Measurements from ENCODE around the gene RPLP1. TPM values are rescaled to one million over a fixed set of nuclear protein-coding genes. Genes with fewer than 3 reads are reported as not detected.

Gene RPLP1
- total RNA-seq, 1 experiment from 2014 or later = 2,621 TPM

DNA sequence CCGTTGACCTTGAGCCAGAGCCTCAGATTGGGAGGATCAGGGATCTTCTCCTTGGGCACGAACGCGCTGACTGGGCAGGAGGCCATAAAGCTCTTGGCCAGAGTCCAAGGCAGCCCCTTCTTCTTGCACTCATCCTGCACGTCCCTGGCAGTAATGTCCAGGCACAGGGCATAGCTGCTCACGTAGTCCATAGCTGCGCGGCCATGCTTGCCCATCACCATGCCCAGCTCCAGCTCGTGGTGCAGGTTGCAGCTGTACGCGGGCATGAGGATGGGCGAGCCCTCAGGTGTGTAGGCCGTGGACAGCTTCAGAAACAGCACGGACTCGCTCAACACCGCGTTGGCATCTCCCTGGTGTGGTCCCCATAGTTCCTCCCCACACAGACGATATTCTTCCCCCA, 17.9 kb upstream of the RPLP1 start:
- POLR2A ChIA-PET = interaction anchor here (1.1 to 2.4 kb wide), 2 partner anchors 17 to 20 kb away, joined by 3 to 7 read pairs; partner anchors contain the start of gene KIF23
- CTCF ChIA-PET = interaction anchor here (0.6 kb wide), 1 partner anchor 14 kb away, joined by 3 read pairs; no protein-coding TSS in a partner anchor
- intact Hi-C loops (cut with micrococcal nuclease) = no loop called here

DNA sequence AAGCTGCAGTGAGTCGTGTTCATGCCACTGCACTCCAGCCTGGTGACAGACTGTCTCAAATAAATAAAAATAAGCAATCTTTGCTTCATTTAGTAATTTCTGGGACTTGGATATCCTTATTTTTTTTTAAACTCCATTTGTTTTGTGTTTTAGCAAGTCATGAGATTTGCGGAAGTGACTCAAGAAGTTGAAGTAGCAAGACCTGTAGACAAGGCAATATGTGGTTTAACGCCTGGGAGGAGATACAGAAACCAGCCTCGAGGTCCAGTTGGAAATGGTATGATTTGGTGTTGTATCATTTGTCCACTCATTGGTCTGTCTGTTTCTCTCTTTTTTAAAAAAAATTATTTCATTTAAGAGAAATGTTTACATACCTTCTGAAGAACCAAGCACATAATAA, 16.6 kb upstream of the RPLP1 start:
- CTCF ChIA-PET = no interaction called here
- Mint-ChIP-seq H3K4me1 (ENCODE audit: insufficient read depth, unreplicated experiment) (peaks cover 5% of the 10 kb centered on the region), H3K4me3 (ENCODE audit: unreplicated experiment) (no peak overlapping the region), H3K27me3 (ENCODE audit: insufficient read depth, unreplicated experiment) (no peaks in the 10 kb centered on the region), H3K36me3 (ENCODE audit: insufficient read depth, unreplicated experiment) (peaks cover 47% of the 10 kb centered on the region), H3K27ac (ENCODE audit: low read depth, unreplicated experiment) (peak overlapping the region; percentile 52), H3K9me3 (ENCODE audit: unreplicated experiment) (no peaks in the 10 kb centered on the region)
- BruUV-seq (replicated peaks) = no TSS peak
- TF ChIP-seq, protein P1, sequence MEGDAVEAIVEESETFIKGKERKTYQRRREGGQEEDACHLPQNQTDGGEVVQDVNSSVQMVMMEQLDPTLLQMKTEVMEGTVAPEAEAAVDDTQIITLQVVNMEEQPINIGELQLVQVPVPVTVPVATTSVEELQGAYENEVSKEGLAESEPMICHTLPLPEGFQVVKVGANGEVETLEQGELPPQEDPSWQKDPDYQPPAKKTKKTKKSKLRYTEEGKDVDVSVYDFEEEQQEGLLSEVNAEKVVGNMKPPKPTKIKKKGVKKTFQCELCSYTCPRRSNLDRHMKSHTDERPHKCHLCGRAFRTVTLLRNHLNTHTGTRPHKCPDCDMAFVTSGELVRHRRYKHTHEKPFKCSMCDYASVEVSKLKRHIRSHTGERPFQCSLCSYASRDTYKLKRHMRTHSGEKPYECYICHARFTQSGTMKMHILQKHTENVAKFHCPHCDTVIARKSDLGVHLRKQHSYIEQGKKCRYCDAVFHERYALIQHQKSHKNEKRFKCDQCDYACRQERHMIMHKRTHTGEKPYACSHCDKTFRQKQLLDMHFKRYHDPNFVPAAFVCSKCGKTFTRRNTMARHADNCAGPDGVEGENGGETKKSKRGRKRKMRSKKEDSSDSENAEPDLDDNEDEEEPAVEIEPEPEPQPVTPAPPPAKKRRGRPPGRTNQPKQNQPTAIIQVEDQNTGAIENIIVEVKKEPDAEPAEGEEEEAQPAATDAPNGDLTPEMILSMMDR (IDR thresholded peaks at IDR 0.05; ENCODE audit: unreplicated experiment) = no peak
- intact Hi-C loops (cut with micrococcal nuclease) = no loop called here
- POLR2A ChIA-PET = interaction anchor here (1.0 to 1.2 kb wide), 3 partner anchors 16 to 20 kb away, joined by 3 to 5 read pairs (median 3); partner anchors contain the start of gene RPLP1
- no peak for DNase-seq (ENCODE audit: unreplicated experiment)

More for the DNA sequence above, 17.9 kb upstream of the RPLP1 start:
- Mint-ChIP-seq H3K9me3 (ENCODE audit: unreplicated experiment) (no peaks in the 10 kb centered on the region), H3K36me3 (ENCODE audit: insufficient read depth, unreplicated experiment) (peaks cover 35% of the 10 kb centered on the region), H3K4me1 (ENCODE audit: insufficient read depth, unreplicated experiment) (peaks cover 5% of the 10 kb centered on the region), H3K27ac (ENCODE audit: low read depth, unreplicated experiment) (no peak overlapping the region), H3K27me3 (ENCODE audit: insufficient read depth, unreplicated experiment) (no peaks in the 10 kb centered on the region), H3K4me3 (ENCODE audit: unreplicated experiment) (no peak overlapping the region)
- BruUV-seq (replicated peaks) = no TSS peak
- TF ChIP-seq, protein P1 (IDR thresholded peaks at IDR 0.05; ENCODE audit: unreplicated experiment) = no peak
- DNase-seq (ENCODE audit: unreplicated experiment) = no peak

DNA sequence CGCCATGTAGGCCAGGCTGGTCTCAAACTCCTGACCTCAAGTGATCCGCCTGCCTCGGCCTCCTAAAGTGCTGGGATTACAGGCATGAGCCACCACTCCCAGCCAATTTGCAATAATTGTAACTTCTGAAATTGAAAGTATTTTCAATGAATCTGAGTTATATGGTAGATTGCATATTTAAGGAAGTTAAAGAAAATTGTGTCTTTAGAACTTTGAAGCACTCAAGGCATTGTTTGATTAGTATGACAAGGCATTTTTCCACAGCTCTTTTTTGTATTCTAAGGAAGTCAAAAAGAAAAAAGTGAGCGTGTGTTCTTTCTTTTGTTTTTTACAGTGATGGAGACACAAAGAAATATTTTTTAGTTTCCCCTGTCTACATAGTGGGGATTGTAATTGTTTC, 15.7 kb upstream of the RPLP1 start:
- Mint-ChIP-seq H3K27me3 (ENCODE audit: insufficient read depth, unreplicated experiment) (no peaks in the 10 kb centered on the region), H3K27ac (ENCODE audit: low read depth, unreplicated experiment) (no peak overlapping the region), H3K4me3 (ENCODE audit: unreplicated experiment) (no peak overlapping the region), H3K36me3 (ENCODE audit: insufficient read depth, unreplicated experiment) (peaks cover 53% of the 10 kb centered on the region), H3K9me3 (ENCODE audit: unreplicated experiment) (no peaks in the 10 kb centered on the region), H3K4me1 (ENCODE audit: insufficient read depth, unreplicated experiment) (peaks cover 5% of the 10 kb centered on the region)
- CTCF ChIA-PET = no interaction called here
- TF ChIP-seq, protein P1 (IDR thresholded peaks at IDR 0.05; ENCODE audit: unreplicated experiment) = no peak
- BruUV-seq (replicated peaks) = no TSS peak
- intact Hi-C loops (cut with micrococcal nuclease) = no loop called here
- POLR2A ChIA-PET = interaction anchor here (1.1 to 1.2 kb wide), 2 partner anchors 18 to 21 kb away, joined by 3 read pairs; no protein-coding TSS in a partner anchor
- DNase-seq (ENCODE audit: unreplicated experiment) = no peak

DNA sequence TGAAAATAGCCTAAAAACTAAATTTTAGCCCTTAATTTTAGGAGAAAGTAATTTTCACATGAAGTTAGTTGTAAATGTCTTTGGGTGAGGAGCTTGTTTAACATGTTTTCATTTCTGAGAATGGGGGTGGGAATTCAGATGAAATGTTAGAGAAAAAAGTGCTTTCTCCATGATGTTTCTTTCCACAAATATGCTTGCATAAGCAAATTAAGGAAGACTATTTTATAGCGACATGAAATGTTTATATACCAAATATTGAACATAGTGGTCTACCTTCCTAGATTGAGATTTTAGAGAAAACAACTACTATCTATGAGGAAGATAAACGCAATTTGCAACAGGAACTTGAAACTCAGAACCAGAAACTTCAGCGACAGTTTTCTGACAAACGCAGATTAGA, 13.0 kb upstream of the RPLP1 start:
- peak overlapping the region; percentile 19 for H3K27ac Mint-ChIP-seq (ENCODE audit: low read depth, unreplicated experiment)
- H3K4me1 Mint-ChIP-seq (ENCODE audit: insufficient read depth, unreplicated experiment) = no peaks in the 10 kb centered on the region
- no peaks in the 10 kb centered on the region for H3K9me3 Mint-ChIP-seq (ENCODE audit: unreplicated experiment)
- no peak for DNase-seq (ENCODE audit: unreplicated experiment)
- no TSS peak for BruUV-seq (replicated peaks)
- intact Hi-C loops (cut with micrococcal nuclease) = no loop called here
- peaks cover 55% of the 10 kb centered on the region for H3K36me3 Mint-ChIP-seq (ENCODE audit: insufficient read depth, unreplicated experiment)
- H3K4me3 Mint-ChIP-seq (ENCODE audit: unreplicated experiment) = no peak overlapping the region
- no peaks in the 10 kb centered on the region for H3K27me3 Mint-ChIP-seq (ENCODE audit: insufficient read depth, unreplicated experiment)
- TF ChIP-seq, protein P1 (IDR thresholded peaks at IDR 0.05; ENCODE audit: unreplicated experiment) = no peak
- CTCF ChIA-PET = interaction anchor here (0.6 to 1.2 kb wide), 2 partner anchors 16 to 24 kb away, joined by 4 read pairs; no protein-coding TSS in a partner anchor
- POLR2A ChIA-PET = interaction anchor here (2.8 kb wide), 1 partner anchor 12 kb away, joined by 32 read pairs; the partner anchor contains the start of gene RPLP1
